Cardiac septum (tissue), 1 donor: ENCODE results near the gene GJA3. TPM values are rescaled to one million over a fixed set of nuclear protein-coding genes. Genes with fewer than 3 reads are reported as not detected.
"Not testable (repeated sequence)": the region's sequence is repeated elsewhere in the genome, so short reads cannot be mapped to it uniquely, and the experiment has no call there.

Experiments
- DNase-seq: peaks from one replicate; pipeline ENCODE4 v3.0.0-alpha.2; 2020; ENCODE audit warnings: low spot score
- intact Hi-C: fragments of 100-400 bp; cut with DNase I; formaldehyde crosslinking; loops from one replicate; pipeline ENCODE4 v1.14.0; 2022
- total RNA-seq: library from RNA; stranded (reverse); fragmentation: NEBNext Ultra II Directional; extraction: Animal tissue kit (Norgen Biotek cat#: 25700); gene quantifications from one replicate; pipeline ENCODE4 v1.2.1, GENCODE V29; 2021
- donor health status: DM: no; HTN: no; CAD: no.

Gene GJA3
- total RNA-seq, 1 donor from 2014 or later: 25.9 TPM

DNA sequence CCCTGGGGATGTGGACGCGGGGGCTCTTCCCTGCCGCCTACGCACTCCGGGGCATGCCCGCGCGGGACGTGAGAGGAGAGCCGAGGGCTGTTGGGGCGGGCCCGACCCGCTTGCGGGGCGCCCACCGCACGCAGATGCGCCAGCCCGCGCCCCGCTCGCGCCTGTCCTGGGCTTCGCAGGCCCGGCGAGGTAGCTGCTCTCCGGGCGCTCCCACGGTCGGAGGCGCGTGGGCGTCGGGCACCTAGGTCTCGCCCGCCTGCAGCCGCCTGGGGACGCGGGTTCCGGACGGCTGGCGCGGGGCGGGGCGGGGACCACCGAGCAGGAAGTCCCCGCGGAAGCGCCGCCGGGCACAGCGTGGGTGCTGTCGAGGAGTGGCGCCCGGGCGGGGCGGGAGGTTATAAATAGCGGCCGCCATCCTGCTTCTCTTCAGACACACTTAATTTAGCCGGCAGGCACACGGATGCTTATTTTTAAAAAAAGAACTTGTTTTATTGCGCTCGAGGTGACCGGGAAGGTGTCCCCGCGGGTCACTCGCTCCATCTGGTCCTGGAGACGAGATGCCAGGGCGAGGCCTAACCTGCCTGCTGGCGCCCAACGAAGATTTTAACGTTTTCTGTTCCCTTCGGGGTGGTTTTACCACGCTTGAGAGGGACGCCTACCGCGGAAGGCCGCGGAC is 561 bp upstream of the GJA3 start:
- intact Hi-C loops: loop anchor here (1.0 to 10.0 kb wide), 5 partner anchors 21 to 177 kb away; no protein-coding TSS in a partner anchor

DNA sequence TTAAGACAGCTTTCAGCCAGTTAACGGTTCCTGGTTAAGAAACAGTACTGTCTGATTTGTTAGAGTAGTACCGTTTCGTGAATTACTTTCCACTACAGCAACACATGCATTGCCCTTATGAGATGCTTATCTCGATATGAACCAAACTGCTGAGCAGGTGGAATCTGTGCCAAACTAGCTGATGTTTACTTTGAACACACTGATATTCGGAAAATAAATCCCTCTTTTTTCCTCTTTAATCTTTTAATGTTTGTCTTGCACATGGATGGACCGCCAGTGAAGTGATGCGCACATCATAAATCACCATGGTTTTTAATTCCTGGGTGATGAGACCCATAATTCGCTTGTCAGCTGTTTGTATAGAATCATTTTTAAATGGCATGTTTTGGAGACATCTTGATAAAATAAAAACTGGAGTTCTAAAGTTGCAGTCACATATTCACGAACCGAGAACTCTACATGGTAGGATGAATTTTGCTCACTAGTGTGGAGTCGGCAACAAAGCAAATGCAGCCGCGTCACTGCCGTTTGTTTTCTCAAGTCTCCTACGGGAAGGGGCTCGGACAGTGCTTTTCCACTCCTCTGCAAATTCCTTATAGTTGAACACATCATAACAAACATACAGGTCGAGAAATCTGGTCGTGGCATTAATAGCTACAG is 1.1 kb downstream of the GJA3 start:
- intact Hi-C loops: loop anchor here (2.0 to 10.0 kb wide), 4 partner anchors 19 to 175 kb away; no protein-coding TSS in a partner anchor

More for the DNA sequence above, 561 bp upstream of the GJA3 start:
- DNase-seq: no peak

DNA sequence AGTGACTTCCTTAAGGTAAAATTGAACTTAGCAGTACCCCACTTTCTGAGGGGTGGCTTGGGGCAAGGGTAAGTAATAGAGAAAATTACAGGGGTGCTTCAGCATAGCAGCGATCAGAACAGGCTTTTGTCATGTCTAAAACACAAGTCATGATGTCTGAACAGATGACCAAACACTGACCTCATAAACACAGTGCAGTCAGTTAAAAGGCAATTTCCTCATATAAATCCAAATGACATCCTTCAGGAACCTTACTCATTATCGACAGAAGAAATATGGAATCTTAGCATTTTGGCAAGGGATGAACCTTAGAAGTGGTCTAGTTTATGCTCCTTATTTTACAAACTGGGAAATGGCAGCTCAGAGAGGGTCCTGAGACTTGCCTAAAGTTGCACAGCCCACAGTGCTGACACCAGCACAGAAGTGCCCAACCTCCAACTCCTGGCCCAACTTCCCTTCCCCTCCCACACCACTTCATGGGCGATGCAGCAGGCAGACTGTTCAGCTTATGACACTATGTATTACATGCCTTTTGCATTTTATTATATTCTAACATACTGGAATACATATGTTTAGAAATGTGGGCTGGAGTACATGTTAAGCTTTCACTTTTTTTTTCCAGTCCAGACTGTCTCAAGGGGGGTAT is 3.6 kb downstream of the GJA3 start:
- intact Hi-C loops: no loop called here
- no peak for DNase-seq

More for the DNA sequence above, 1.1 kb downstream of the GJA3 start:
- DNase-seq: no peak

DNA sequence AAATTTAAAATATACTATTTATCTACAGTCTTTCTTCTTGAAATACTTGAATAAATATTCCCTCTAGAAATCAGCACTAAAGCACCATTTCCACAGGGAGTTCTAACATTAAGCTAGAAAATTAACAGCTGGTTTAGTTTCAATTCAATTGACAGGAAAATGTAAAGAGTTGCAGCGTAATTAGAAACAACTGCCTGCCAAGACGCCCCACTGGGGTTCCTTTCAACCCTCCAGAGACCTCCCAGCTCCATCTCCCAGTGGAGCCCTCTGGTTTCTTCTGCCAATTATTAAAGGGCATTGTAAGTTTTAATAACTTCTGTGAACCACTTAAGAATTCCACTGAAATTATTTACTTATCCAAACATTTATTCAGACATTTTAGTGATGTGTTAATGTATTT is 4.2 kb downstream of the GJA3 start:
- DNase-seq: no peak
- intact Hi-C loops: no loop called here

DNA sequence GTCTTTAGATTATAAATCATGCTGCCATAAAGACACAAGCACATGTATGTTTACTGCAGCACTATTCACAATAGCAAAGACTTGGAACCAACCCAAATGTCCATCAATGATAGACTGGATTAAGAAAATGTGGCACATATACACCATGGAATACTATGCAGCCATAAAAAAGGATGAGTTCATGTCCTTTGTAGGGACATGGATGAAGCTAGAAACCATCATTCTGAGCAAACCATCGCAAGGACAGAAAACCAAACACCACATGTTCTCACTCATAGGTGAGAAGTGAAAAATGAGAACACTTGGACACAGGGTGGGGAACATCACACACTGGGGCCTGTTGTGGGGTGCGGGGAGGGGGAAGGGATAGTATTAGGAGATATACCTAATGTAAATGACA is 7.6 kb downstream of the GJA3 start:
- intact Hi-C loops, DNase-seq: not testable (repeated sequence)

DNA sequence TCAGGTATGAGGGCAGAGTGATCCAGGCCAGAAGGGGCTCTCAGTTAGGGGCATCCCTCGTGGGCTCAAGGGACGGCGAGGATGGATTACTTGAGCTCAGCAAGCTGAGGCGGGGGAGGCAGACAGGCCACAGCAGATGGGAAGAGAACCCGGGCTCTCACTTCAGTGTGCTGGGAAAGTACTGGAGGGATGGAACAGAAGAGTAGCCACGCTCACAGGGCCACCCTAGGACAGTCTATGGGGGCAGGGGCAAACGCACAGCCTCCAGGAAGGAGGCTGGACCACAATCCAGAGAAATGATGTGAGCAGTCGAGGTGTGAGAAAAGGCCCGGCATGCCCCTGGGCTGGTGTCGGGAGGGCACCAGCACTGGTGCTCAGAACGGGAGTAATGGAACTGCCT is 9.2 kb downstream of the GJA3 start:
- DNase-seq: no peak
- intact Hi-C loops: no loop called here

DNA sequence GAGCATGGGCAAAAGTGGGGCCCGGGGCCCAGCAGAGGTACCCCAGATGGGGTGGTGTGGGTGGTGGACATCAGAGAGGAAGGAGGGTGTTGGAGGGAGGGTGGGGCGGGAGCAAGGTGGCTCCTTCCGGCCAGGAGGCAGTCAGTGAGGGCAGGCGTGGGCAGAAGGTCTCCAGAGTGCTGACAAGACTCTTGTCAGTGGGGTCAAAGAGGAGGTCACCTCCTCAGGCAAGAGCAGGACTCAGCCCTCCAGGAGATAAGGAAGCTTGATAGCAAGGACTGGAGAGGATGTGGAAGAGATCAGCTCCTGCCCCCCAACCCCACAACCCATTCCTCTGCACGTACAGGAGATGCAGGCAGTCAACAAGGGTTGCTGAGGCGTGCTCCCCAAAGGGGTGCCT is 9.8 kb downstream of the GJA3 start:
- intact Hi-C loops: no loop called here

DNA sequence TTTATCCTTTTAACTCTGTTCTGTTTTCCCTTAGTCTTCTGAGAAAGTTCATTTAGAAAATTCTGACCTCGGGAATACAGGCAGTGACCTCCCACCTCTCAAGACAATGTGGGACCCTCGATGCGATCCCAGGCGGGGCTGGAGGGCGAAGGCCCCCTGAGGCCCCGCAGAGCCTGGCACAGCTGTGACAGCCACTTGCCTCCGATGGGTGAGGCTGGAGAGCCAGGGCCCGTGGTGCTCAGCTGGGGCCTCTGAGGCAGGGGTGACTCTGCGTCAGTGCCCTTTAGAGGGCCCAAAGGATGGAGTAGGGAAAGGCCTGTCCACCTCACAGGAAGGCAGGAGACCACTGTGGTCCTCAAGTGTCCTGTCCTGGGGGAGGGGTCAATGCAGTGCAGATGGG is 10.3 kb downstream of the GJA3 start:
- DNase-seq: no peak
- intact Hi-C loops: no loop called here

More for the DNA sequence above, 9.8 kb downstream of the GJA3 start:
- no peak for DNase-seq

DNA sequence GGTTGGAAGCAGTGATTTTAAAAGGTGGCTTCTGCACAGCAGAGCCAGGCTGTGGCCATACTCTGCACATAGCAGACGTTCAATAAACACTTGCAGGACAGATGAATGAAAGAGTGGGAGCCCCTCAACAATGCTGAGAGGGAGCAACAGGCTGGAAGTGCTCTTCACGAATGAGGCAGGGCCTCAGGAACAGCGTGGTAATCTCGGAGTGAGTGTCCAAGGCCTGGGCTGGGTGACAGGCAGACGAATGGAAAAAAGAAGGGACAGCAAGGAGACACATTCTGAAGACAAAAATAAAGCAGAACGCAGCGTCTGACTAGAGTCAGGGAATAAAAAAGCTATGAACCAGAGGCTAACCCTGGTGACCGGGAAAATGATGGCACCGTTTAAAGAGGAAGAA is 11.1 kb downstream of the GJA3 start:
- no peak for DNase-seq
- intact Hi-C loops: no loop called here

DNA sequence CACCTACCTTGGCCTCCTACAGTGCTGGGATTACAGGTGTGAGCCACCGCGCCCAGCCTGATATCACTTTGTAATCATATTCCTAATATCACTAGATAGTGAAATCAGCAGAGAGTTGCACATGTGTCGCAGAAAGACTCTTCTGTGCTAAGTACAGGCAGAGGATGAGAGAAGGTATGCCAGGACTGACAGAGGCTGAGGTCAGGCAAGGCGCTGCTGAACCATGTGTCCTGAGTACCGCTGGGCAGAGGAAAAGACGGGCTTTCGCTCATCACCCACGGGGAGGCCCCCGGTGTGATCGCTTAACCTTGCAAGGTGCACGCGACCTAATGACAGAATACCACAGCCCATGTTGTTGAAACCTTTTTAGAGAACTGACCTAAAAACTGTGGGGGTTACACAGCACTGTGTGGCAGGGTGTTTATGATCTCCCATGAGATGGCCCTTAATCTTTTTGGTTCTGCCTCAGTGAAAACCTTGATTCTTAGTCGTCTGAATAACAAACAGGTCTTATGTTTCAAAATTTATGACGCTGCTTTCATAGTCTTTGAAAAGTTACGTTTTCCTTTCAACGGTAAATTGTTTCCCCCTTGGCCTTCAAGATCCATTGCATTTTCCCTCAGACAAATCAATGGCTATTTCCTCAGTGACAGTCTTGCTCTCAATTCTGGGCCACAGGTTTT is 12.2 kb downstream of the GJA3 start:
- intact Hi-C loops: no loop called here
- no peak for DNase-seq

DNA sequence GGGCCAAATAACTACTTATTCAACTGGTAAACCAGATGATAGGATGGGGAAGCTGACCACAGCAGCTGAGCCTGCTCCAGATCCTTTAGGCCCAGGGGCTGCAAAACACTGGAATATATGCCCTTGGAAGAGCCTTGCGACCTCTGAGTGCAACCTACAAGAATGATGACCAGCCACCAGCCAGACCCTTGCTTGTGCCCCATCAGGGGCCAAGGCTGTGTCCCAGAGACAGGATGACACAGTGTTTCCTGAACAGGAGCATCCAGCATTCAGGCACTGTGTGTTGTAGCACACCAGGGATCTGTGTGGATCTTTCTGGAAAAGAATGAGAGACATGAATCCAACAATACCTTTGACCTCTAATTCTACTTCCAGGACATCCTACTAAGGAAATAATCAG is 14.5 kb downstream of the GJA3 start:
- DNase-seq: no peak
- intact Hi-C loops: no loop called here

DNA sequence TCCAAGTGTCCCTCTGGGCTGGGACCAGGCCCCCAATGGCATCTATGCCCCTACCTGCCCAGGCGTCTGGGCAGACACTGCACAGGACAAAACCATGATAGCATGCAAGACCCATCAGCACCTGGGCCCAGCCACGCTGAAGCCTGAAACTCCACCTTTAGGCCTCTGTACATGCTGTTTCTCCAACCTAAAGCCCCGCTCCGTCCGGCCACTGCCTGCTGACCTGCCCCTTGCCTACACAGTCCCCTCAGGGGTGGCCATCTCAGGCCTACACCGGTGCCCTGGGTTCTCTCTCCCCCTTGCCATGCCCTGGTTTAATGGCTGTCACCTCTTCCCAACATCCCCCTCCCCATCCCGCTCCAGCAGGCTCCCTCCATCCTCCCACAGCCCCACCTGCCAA is 15.3 kb downstream of the GJA3 start:
- intact Hi-C loops: no loop called here
- no peak for DNase-seq

DNA sequence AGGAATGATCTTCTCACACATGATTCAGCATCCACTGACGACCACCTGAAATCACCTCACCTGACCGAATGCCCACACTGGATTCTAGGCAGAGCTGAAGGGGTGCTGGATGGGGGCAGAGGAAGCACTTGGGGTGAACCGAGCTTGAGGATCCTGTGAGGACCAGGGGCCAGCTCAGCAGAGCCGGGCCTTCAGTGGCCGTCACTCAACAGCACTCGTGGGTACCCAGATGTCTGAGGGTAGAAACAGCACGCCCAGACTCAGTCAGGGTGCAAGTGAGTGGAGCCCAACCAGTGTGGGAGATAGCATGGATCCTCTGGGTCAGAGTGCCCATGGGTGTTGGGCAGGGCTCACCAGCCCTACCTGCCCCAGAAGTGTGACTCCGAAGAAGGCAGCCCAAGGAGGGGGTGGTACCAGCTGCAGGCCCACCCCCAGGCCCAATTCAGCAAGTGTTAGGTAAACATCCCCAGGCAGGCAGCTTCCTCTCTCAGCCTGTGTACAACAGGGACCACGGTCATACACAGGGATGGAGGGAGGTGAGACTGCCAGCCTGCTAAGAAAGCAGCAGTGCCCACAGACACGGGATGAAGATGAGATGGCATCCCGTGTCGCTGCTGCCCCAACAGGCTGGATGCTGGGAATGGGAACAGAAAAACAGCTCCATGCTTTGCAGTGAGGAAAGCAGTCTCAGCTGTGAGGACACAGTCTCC is 16.6 kb downstream of the GJA3 start:
- intact Hi-C loops: no loop called here
- no peak for DNase-seq

DNA sequence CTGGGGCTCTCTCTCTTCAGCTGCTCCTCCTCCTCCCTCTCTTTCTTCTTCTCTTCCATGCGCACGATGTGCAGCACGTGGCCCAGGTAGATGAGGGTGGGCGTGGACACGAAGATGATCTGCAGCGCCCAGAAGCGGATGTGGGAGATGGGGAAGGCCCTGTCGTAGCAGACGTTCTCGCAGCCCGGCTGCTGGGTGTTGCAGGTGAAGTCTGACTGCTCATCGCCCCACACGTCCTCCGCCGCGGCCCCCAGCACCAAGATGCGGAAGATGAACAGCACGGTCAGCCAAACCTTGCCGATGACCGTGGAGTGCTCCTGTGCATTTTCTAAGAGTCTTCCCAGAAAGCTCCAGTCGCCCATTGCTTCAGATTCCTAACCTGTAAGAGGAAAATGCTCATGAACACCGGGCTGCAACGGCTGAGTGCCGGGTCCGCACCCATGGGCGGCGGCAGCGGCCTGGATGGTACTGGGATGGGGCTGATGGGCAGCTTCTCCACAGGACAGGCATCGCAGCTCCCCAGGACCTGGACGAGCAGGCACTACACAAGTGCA is 17.8 kb downstream of the GJA3 start:
- intact Hi-C loops: no loop called here

DNA sequence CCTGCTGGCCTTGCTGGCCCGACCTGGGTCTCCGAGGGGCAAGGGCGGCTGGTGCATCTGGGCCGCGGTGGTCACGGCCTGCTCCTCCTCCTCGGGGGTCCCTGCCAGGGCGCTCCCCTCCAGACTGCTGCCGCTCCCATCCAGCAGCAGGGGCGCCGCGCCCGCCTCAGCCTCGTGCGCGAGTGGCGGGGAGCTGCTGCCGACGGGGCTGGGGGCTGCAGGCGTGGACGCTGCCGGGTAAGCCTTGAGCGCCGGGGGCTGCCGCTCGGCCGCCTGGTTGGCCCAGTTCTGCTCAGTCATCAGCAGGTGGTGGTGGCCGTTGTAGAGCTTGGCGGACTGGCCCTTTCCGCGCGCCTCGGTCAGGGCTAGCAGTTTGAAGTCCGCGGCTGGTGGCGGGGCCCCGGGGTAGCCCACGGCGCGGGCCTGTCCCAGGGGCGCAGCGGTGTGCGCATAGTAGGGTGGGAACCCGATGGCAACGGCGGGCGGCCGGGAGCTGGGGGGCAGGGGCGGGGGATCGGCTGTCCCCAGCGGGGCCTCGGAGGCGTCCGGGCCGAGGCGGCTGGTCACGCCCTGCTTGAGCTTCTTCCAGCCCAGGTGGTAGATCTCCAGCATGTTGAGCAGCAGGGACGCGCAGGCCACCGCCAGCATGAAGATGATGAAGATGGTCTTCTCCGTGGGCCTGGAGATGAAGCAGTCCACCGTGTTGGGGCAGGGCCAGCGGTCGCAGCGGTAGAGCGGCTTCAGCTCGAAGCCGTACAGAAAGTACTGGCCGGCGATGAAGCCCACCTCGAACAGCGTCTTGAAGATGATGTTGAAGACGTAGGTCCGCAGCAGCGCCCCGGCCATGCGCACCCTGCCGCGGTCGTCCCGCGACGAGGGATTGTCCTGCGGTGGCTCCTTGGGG is 18.6 kb downstream of the GJA3 start:
- DNase-seq: no peak
- intact Hi-C loops: no loop called here

More for the DNA sequence above, 17.8 kb downstream of the GJA3 start:
- no peak for DNase-seq

DNA sequence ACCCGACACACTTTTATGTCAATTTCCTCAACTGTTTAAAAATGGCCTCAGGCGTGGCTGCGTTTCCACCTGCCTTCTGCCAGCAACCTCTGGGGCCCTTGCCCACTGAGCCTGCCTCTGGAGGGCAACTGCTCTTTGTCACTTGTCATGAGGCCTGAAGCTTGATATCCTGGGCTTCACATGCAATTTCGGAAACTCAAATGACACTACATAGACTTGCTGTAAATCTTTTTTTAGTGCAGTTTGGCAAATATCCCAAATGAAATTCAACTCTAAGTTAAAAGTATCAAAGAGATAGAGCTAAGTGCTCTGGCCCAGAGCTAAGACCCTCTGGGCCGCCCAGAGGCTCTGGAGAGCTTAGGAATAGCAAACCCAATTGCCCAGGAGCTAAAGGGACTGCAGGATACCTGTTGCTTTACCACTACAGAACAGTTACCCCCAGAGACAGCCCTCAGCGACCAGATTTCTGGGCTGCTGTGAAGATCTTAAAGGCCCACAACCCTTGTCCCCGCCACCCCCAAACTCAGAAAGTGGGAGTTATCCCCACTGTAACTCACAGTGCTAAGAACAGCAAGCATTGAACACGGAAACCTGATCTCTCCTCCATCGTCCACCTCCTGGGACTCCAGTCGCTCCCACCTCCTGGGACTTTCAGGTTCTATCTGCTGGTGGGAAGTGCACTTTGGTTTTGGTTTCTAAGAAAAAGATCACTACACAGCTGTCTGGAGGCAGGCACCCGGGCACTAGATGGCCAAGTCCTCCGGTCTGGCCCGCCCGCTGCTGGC is 19.4 kb downstream of the GJA3 start:
- intact Hi-C loops: loop anchor here (1.0 to 2.0 kb wide), 2 partner anchors 15 to 19 kb away; partner anchors contain the start of gene GJA3
- no peak for DNase-seq

DNA sequence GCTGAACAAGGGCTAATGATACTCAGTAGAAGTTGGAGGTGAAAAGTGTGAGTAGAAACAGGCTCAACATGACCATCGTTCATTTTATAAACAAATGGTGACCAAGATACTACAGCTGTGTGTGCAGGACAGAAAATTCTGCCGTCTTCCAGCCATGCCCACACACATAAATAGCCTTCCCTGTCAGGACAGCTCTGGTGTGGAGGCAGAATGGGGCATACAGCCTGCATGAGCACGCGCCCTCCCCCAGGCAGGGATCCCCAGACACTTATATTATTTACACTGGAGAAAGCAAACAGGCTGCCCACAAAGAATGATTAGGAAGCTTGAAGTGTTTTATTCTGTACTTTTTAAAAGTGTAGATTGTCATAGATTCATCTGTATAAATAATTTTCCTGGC is 20.4 kb downstream of the GJA3 start:
- intact Hi-C loops: loop anchor here (2.0 kb wide), 1 partner anchor 20 kb away; the partner anchor contains the start of gene GJA3
- DNase-seq: no peak
